GM12878 (cell line): ENCODE data around the gene ADCK1. TPM values are rescaled to one million over a fixed set of nuclear protein-coding genes. Genes with fewer than 3 reads are reported as not detected.

Experiments used
- ATAC-seq: fragments of 200-7000 bp; cut with Tn5 transposase; 3 replicates; pipeline ENCODE4 v1.9.1; 2020; ENCODE audit warnings: mild to moderate bottlenecking, moderate library complexity
- BruUV-seq: library from RNA; stranded (reverse); fragments of 400-500 nt; replicated peaks from 2 replicates; lab custom pipeline; 2021; lab: Mats Ljungman, UMichigan
- CTCF ChIA-PET: fragments of 300-600 bp; sonication (Branson Sonifier 250); formaldehyde crosslinking; extraction: SDS; loops from one replicate; lab custom pipeline; 2021; ENCODE audit warnings: inconsistent platforms; lab: Yijun Ruan, JAX
- POLR2A ChIA-PET: fragments of 350-600 bp; formaldehyde crosslinking; extraction: SDS; loops from one replicate; lab custom pipeline; 2021; ENCODE audit warnings: inconsistent platforms; lab: Charles Lee
- RAD21 ChIA-PET: fragments of 300-600 bp; sonication (Branson Sonifier 250); formaldehyde crosslinking; loops from one replicate; lab custom pipeline; 2023; ENCODE audit warnings: antibody characterized with exemption; ENCODE audit not compliant: unreplicated experiment; lab: Charles Lee
- SMC1A ChIA-PET: fragments of 300-600 bp; sonication (Branson Sonifier 250); formaldehyde crosslinking; loops from one replicate; lab custom pipeline; 2023; ENCODE audit not compliant: unreplicated experiment, uncharacterized antibody; lab: Charles Lee
- DNase-seq: peaks from one replicate; pipeline ENCODE4 v3.0.0-alpha.2; 2011; ENCODE audit warnings: low read depth, low spot score
- FAIRE-seq: peaks from 3 replicates; lab custom pipeline; 2011; peaks lifted over from hg19 to GRCh38; lab: Jason Lieb, UNC
- H2AFZ ChIP-seq: 2 replicates; pipeline ENCODE4 v1.6.0; 2011; ENCODE audit warnings: low read depth, low read length, control low read depth; ENCODE audit not compliant: control insufficient read depth
- H3K27ac ChIP-seq: 2 replicates; pipeline ENCODE4 v1.5.1; 2011; ENCODE audit warnings: control low read depth; ENCODE audit not compliant: control insufficient read depth, insufficient read depth
- H3K27me3 ChIP-seq, 2 experiments: replicated peaks in 1 of 2; 2 replicates each; pipeline versions ENCODE4 v1.6.0 to v1.6.1; 2011; ENCODE audit warnings: low read length in 1 of 2; ENCODE audit not compliant: control insufficient read depth in 2 of 2, insufficient read depth in 2 of 2
- H3K36me3 ChIP-seq, 2 experiments: 2 replicates each; pipeline ENCODE4 v1.5.1; 2011; ENCODE audit warnings: low read length in 1 of 2; ENCODE audit not compliant: control insufficient read depth in 2 of 2, insufficient read depth in 2 of 2
- H3K4me1 ChIP-seq: 2 replicates; pipeline ENCODE4 v1.6.1; 2011; ENCODE audit warnings: mild to moderate bottlenecking, low read length, moderate library complexity, mixed read lengths; ENCODE audit not compliant: control insufficient read depth, insufficient read depth
- H3K4me2 ChIP-seq: 2 replicates; pipeline ENCODE4 v1.6.0; 2011; ENCODE audit warnings: control low read depth; ENCODE audit not compliant: control insufficient read depth, insufficient read depth
- H3K4me3 ChIP-seq: fragments of 200-600 bp; sonication (generic); 2 replicates; pipeline ENCODE4 v1.5.1; 2016
- H3K79me2 ChIP-seq: 2 replicates; pipeline ENCODE4 v1.6.0; 2011; ENCODE audit warnings: low read length; ENCODE audit not compliant: control insufficient read depth, insufficient read depth
- H3K9ac ChIP-seq: 2 replicates; pipeline ENCODE4 v1.8.0; 2011; ENCODE audit warnings: low read length, control low read depth, mixed read lengths; ENCODE audit not compliant: control insufficient read depth, insufficient read depth
- H3K9me3 ChIP-seq: replicated peaks from 3 replicates; pipeline ENCODE4 v1.5.1; 2011; ENCODE audit warnings: mild to moderate bottlenecking, low read length; ENCODE audit not compliant: control insufficient read depth, insufficient read depth
- H4K20me1 ChIP-seq: 2 replicates; pipeline ENCODE4 v1.6.0; 2011; ENCODE audit not compliant: control insufficient read depth, insufficient read depth
- EP300 ChIP-seq, 2 experiments: fragments of 150-350 bp in 1 of 2; IDR thresholded peaks; 2 replicates each; pipeline ENCODE4 v1.6.1; 2011 to 2012; ENCODE audit warnings: low read depth in 2 of 2, low read length in 2 of 2, borderline replicate concordance in 1 of 2, improper control_type of control experiment in 1 of 2, inconsistent platforms in 1 of 2; ENCODE audit not compliant: control insufficient read depth in 1 of 2
- ETV6 ChIP-seq, 2 experiments: fragments of 450-650 bp in 1 of 2; IDR thresholded peaks in 1 of 2; conservative IDR thresholded peaks in 1 of 2; 2 replicates each; pipeline ENCODE4 v1.6.1; 2014; ENCODE audit warnings: antibody characterized with exemption in 1 of 2, borderline replicate concordance in 1 of 2, low read depth in 1 of 2, mild to moderate bottlenecking in 1 of 2, moderate library complexity in 1 of 2
- HDAC2 ChIP-seq: fragments of 200-600 bp; sonication (generic); IDR thresholded peaks from 2 replicates; pipeline ENCODE4 v1.6.1; 2017
- HSF1 ChIP-seq: fragments of 150-350 bp; IDR thresholded peaks from 2 replicates; pipeline ENCODE4 v1.6.1; 2014; ENCODE audit warnings: mild to moderate bottlenecking, low read depth, low read length
- KAT2A ChIP-seq: conservative IDR thresholded peaks from 2 replicates; pipeline ENCODE4 v1.6.1; 2011; ENCODE audit warnings: low read depth, low read length; ENCODE audit not compliant: control insufficient read depth
- MTA2 ChIP-seq: fragments of 450-650 bp; IDR thresholded peaks from 2 replicates; pipeline ENCODE4 v1.6.1; 2016; ENCODE audit warnings: low read depth, mild to moderate bottlenecking, moderate library complexity
- NFIC ChIP-seq: IDR thresholded peaks from 2 replicates; pipeline ENCODE4 v1.6.1; 2012; ENCODE audit warnings: low read depth, mild to moderate bottlenecking, inconsistent platforms, low read length, moderate library complexity
- NR2C1 ChIP-seq: fragments of 450-650 bp; IDR thresholded peaks from 2 replicates; pipeline ENCODE4 v1.6.1; 2017; ENCODE audit warnings: antibody characterized with exemption, mild to moderate bottlenecking, moderate library complexity
- POLR2AphosphoS5 ChIP-seq: IDR thresholded peaks from 2 replicates; pipeline ENCODE4 v1.6.1; 2011; ENCODE audit warnings: mild to moderate bottlenecking, low read length, inconsistent platforms
- RAD51 ChIP-seq: fragments of 450-650 bp; IDR thresholded peaks from 2 replicates; pipeline ENCODE4 v1.6.1; 2016; ENCODE audit warnings: moderate library complexity, mild to moderate bottlenecking, inconsistent platforms
- RB1 ChIP-seq: fragments of 450-650 bp; formaldehyde crosslinking; IDR thresholded peaks from 2 replicates; pipeline ENCODE4 v1.6.1; 2017; ENCODE audit warnings: mild to moderate bottlenecking, borderline replicate concordance
- RBBP5 ChIP-seq: fragments of 200-600 bp; sonication (generic); conservative IDR thresholded peaks from 2 replicates; pipeline ENCODE4 v1.6.1; 2016
- RUNX3 ChIP-seq: IDR thresholded peaks from 2 replicates; pipeline ENCODE4 v1.6.1; 2012; ENCODE audit warnings: low read length, inconsistent platforms
- SIN3A ChIP-seq: IDR thresholded peaks from 2 replicates; pipeline ENCODE4 v1.6.1; 2012; ENCODE audit warnings: low read depth, low read length, improper control_type of control experiment
- ZBTB33 ChIP-seq: fragments of 450-650 bp; IDR thresholded peaks from 2 replicates; pipeline ENCODE4 v1.6.1; 2017; ENCODE audit warnings: mild to moderate bottlenecking
- WGBS: methylation state at CpG from one replicate; pipeline ENCODE4 v1.1.6; 2016; ENCODE audit warnings: low lambda C conversion rate; ENCODE audit not compliant: insufficient replicate concordance, insufficient coverage; ENCODE audit errors: missing lambda C conversion rate; 5-methylcytosine and 5-hydroxymethylcytosine counted together
- in situ Hi-C: fragments of 300-500 bp; cut with MboI; formaldehyde crosslinking; loops from 9 replicates; pipeline ENCODE4 v1.14.3; 2018; ENCODE audit warnings: mixed read lengths
- intact Hi-C: fragments of 100-400 bp; cut with micrococcal nuclease; formaldehyde crosslinking; loops from one replicate; pipeline ENCODE4 v1.14.2; 2022; ENCODE audit not compliant: unreplicated experiment
- polyA plus RNA-seq, 11 experiments: library from polyadenylated mRNA; depleted of rRNA in 4 of 11; unstranded in 6 of 11; stranded (reverse) in 5 of 11; fragments of >200 nt; fragmentation: Nextera tagmentation in 4 of 11; fragmentation: Illumina TruSeq in 1 of 11; extraction: Ambion mirVana in 4 of 11; extraction: Trizol in 1 of 11; gene quantifications; 1 replicate in 1 of 11; 2 replicates in 10 of 11; pipeline versions ENCODE4 v1.2.1 to v1.2.3, GENCODE V29; 2011 to 2016; ENCODE audit warnings: inconsistent platforms in 2 of 11, missing spikeins in 2 of 11, low read depth in 1 of 11
- total RNA-seq, 4 experiments: library from RNA; depleted of rRNA in 3 of 4; stranded (reverse); fragments of >200 nt in 3 of 4; fragmentation: Illumina TruSeq in 1 of 4; extraction: Trizol in 1 of 4; gene quantifications; 2 replicates each; pipeline versions ENCODE4 v1.2.1 to v1.2.3, GENCODE V29; 2013 to 2021

The ADCK1 gene
- total and polyA plus RNA-seq, 10 of the 15 experiments (the other 5 are each of a cell fraction or from before 2014, with no cell fraction given) = 3.3 to 8.5 (median 5.1) TPM

GRCh38 chr14:77809011-77809410 lies 9.1 kb downstream of the ADCK1 start:
- H3K9me3 ChIP-seq = no peaks in the 10 kb centered on the region
- ATAC-seq (no peak), DNase-seq (no peak), FAIRE-seq (no peak)
- H3K4me1 ChIP-seq = peaks cover 5% of the 10 kb centered on the region; the same call in 1 of the 2 replicates
- intact Hi-C loops (no loop called here), in situ Hi-C loops (no loop called here)
- no peaks in the 10 kb centered on the region for H3K27me3 ChIP-seq
- no peak overlapping the region for H3K4me3 ChIP-seq
- RAD21 ChIA-PET = no interaction called here
- no peaks in the 10 kb centered on the region for H3K79me2 ChIP-seq
- no peaks in the 10 kb centered on the region for H4K20me1 ChIP-seq
- SMC1A ChIA-PET = no interaction called here
- no peak overlapping the region for H3K27ac ChIP-seq
- 90% methylated on average over 1 of the region's 1 CpG for WGBS
- H3K9ac ChIP-seq = no peak overlapping the region
- TF ChIP-seq NR2C1 = no peak
- TF ChIP-seq RBBP5 = no peak
- TF ChIP-seq EP300 (IDR thresholded peaks at IDR 0.05; ENCODE audit: borderline replicate concordance in 1 of 2, control insufficient read depth in 1 of 2, low read depth in 2 of 2, low read length in 2 of 2) = no peak
- no peak for TF ChIP-seq ETV6 (conservative IDR thresholded peaks at IDR 0.05 in 1 of 2, IDR thresholded peaks at IDR 0.05 in 1 of 2; ENCODE audit: borderline replicate concordance in 1 of 2, low read depth in 1 of 2)
- TF ChIP-seq NFIC = no peak
- no peak for TF ChIP-seq HSF1
- no peak for TF ChIP-seq RUNX3
- no peak for TF ChIP-seq KAT2A
- no peak for TF ChIP-seq RB1
- no peak for TF ChIP-seq RAD51
- TF ChIP-seq SIN3A = no peak
- no peak for TF ChIP-seq MTA2
- TF ChIP-seq POLR2AphosphoS5 = no peak
- TF ChIP-seq ZBTB33 = no peak
- TF ChIP-seq HDAC2 = no peak
- BruUV-seq = no TSS peak
- no peak overlapping the region for H2AFZ ChIP-seq
- CTCF ChIA-PET = no interaction called here
- H3K36me3 ChIP-seq = no peaks in the 10 kb centered on the region
- POLR2A ChIA-PET = no interaction called here
- no peak overlapping the region for H3K4me2 ChIP-seq
